ENCODE data around the gene PRMT2.

The PRMT2 gene

DNA sequence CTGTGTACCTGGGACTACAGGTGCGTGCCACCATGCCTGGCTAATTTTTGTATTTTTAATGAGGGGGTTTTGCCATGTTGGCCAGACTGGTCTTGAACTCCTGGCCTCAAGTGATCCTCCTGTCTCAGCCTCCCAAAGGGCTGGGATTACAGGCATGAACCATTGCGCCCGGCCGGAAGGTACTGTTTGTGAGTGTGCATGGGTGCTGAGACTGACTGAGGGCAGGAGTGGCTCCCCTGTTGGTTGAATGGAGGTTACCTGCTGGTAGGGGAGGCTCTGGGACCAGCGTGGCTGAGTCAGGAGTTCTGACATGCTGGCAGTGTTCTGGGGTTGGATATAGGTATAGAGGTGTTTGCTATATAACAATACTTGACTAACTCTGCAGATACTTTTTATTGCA is 10.4 kb downstream of the PRMT2 start:
- no peak overlapping the region for H3K9ac ChIP-seq (ENCODE audit: low read length)
- no peaks in the 10 kb centered on the region for H3F3A ChIP-seq (ENCODE audit: insufficient read depth)
- TF ChIP-seq, protein P1, sequence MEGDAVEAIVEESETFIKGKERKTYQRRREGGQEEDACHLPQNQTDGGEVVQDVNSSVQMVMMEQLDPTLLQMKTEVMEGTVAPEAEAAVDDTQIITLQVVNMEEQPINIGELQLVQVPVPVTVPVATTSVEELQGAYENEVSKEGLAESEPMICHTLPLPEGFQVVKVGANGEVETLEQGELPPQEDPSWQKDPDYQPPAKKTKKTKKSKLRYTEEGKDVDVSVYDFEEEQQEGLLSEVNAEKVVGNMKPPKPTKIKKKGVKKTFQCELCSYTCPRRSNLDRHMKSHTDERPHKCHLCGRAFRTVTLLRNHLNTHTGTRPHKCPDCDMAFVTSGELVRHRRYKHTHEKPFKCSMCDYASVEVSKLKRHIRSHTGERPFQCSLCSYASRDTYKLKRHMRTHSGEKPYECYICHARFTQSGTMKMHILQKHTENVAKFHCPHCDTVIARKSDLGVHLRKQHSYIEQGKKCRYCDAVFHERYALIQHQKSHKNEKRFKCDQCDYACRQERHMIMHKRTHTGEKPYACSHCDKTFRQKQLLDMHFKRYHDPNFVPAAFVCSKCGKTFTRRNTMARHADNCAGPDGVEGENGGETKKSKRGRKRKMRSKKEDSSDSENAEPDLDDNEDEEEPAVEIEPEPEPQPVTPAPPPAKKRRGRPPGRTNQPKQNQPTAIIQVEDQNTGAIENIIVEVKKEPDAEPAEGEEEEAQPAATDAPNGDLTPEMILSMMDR (IDR thresholded peaks at IDR 0.05; ENCODE audit: insufficient read depth, low read length, poor library complexity, severe bottlenecking): no peak
- TF ChIP-seq EZH2phosphoT487 (conservative IDR thresholded peaks at IDR 0.05; ENCODE audit: low read length): no peak
- no peaks in the 10 kb centered on the region for H3K79me2 ChIP-seq (ENCODE audit: insufficient read depth, low read length)
- H3K27me3 ChIP-seq (ENCODE audit: low read length): no peaks in the 10 kb centered on the region
- no peaks in the 10 kb centered on the region for H3K9me2 ChIP-seq (replicated peaks; ENCODE audit: insufficient read depth, low read length)
- no peak overlapping the region for H3K27ac ChIP-seq (ENCODE audit: low read depth, low read length)
- no peak overlapping the region for H3K4me2 ChIP-seq (ENCODE audit: low read depth, low read length, poor library complexity, severe bottlenecking)
- H3K36me3 ChIP-seq (ENCODE audit: low read length): peaks cover 3% of the 10 kb centered on the region; the same call in 1 of the 2 replicates
- H3K9me3 ChIP-seq (ENCODE audit: insufficient read depth, low read length): no peaks in the 10 kb centered on the region
- no peak overlapping the region for H2AFZ ChIP-seq (ENCODE audit: low read depth, low read length, severe bottlenecking)
- no peaks in the 10 kb centered on the region for H4K20me1 ChIP-seq (ENCODE audit: low read depth, low read length)
- no peak overlapping the region for H3K4me3 ChIP-seq (ENCODE audit: insufficient read depth, low read length, poor library complexity, severe bottlenecking)

DNA sequence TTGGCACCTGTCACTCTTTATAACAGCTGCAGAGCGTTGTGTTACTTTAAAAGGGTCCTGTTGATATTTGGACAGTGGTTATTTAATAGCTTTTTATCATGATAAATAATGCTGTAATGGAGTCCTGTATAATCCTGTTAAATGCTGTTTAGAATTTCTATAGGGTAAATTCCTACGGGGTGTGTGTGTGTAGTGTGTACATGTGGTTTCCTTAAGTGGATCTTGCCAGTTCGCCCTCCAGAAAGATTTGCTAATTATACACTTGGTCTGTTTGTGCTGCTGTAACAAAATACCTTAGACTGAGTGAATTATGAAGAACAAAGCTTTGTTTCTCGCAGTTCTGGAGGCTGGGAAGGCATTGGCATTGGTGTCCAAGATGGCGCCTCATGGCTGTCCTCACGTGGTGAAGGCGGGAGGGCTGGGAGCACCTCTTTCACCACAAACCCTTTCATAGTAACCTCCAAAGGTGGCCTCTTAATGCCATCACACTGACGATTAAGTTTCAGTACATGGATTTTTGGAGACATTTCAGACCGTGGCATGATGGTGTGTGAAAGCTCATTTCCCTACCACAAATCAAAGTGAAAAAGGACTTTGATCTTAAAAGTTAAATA is 11.2 kb downstream of the PRMT2 start:
- Histone ChIP-seq H2AFZ (ENCODE audit: low read depth, low read length, severe bottlenecking) (no peak overlapping the region), H3K9ac (ENCODE audit: low read length) (no peak overlapping the region), H3F3A (ENCODE audit: insufficient read depth) (no peaks in the 10 kb centered on the region), H3K27me3 (ENCODE audit: low read length) (no peaks in the 10 kb centered on the region), H3K4me3 (ENCODE audit: insufficient read depth, low read length, poor library complexity, severe bottlenecking) (no peak overlapping the region), H3K79me2 (ENCODE audit: insufficient read depth, low read length) (no peaks in the 10 kb centered on the region), H3K9me2 (replicated peaks; ENCODE audit: insufficient read depth, low read length) (no peaks in the 10 kb centered on the region), H3K4me2 (ENCODE audit: low read depth, low read length, poor library complexity, severe bottlenecking) (no peak overlapping the region), H3K27ac (ENCODE audit: low read depth, low read length) (no peak overlapping the region), H3K36me3 (ENCODE audit: low read length) (peaks cover 3% of the 10 kb centered on the region; the same call in 1 of the 2 replicates), H3K9me3 (ENCODE audit: insufficient read depth, low read length) (no peaks in the 10 kb centered on the region), H4K20me1 (ENCODE audit: low read depth, low read length) (no peaks in the 10 kb centered on the region)
- TF ChIP-seq EZH2phosphoT487 (conservative IDR thresholded peaks at IDR 0.05; ENCODE audit: low read length): no peak
- TF ChIP-seq, protein P1 (IDR thresholded peaks at IDR 0.05; ENCODE audit: insufficient read depth, low read length, poor library complexity, severe bottlenecking): no peak

DNA sequence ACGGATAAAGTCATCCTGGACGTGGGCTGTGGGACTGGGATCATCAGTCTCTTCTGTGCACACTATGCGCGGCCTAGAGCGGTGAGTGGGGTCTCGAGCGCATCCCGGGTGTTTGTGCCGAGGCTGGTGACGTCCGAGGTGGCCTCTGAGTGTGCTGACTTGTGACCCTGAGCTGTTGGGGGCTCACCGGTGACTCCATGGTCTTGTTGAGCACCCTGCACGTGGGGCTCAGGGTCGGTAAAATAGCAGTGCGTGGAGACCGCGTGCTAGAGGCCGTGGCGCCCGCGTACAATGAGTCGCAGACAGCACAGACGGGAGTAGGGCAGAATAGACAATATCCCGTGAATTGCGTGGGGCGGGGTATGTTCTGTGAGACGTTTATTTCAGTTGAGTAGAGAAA is 13.1 kb downstream of the PRMT2 start:
- Histone ChIP-seq H4K20me1 (ENCODE audit: low read depth, low read length) (no peaks in the 10 kb centered on the region), H3K27me3 (ENCODE audit: low read length) (no peaks in the 10 kb centered on the region), H3K9me3 (ENCODE audit: insufficient read depth, low read length) (no peaks in the 10 kb centered on the region), H3F3A (ENCODE audit: insufficient read depth) (no peaks in the 10 kb centered on the region), H3K9me2 (replicated peaks; ENCODE audit: insufficient read depth, low read length) (no peaks in the 10 kb centered on the region), H2AFZ (ENCODE audit: low read depth, low read length, severe bottlenecking) (no peak overlapping the region), H3K4me2 (ENCODE audit: low read depth, low read length, poor library complexity, severe bottlenecking) (no peak overlapping the region), H3K79me2 (ENCODE audit: insufficient read depth, low read length) (no peaks in the 10 kb centered on the region), H3K9ac (ENCODE audit: low read length) (no peak overlapping the region), H3K36me3 (ENCODE audit: low read length) (peaks cover 12% of the 10 kb centered on the region), H3K27ac (ENCODE audit: low read depth, low read length) (no peak overlapping the region), H3K4me3 (ENCODE audit: insufficient read depth, low read length, poor library complexity, severe bottlenecking) (no peak overlapping the region)
- TF ChIP-seq EZH2phosphoT487 (conservative IDR thresholded peaks at IDR 0.05; ENCODE audit: low read length): no peak
- TF ChIP-seq, protein P1 (IDR thresholded peaks at IDR 0.05; ENCODE audit: insufficient read depth, low read length, poor library complexity, severe bottlenecking): no peak

Data from SU-DHL-6 (cell line).